SK-N-SH (cell line): Measurements from ENCODE around the gene RAB7B.

Experiments used
- CTCF ChIP-seq: fragments of 200-600 bp; sonication (generic); IDR thresholded peaks from 2 replicates; pipeline ENCODE4 v1.6.1; 2017; ENCODE audit warnings: antibody characterized with exemption, mild to moderate bottlenecking, moderate library complexity
- EP300 ChIP-seq, 2 experiments: IDR thresholded peaks; 2 replicates each; pipeline versions ENCODE4 v1.4.0 to v1.6.1; 2012; ENCODE audit warnings: borderline replicate concordance in 1 of 2, low read depth in 1 of 2, low read length in 1 of 2
- GABPA ChIP-seq: IDR thresholded peaks from 2 replicates; pipeline ENCODE4 v1.4.0; 2012; ENCODE audit warnings: low read depth, mild to moderate bottlenecking
- POLR2AphosphoS5 ChIP-seq: IDR thresholded peaks from 2 replicates; pipeline ENCODE4 v1.6.1; 2012; ENCODE audit warnings: low read depth, low read length
- RAD21 ChIP-seq: IDR thresholded peaks from 2 replicates; pipeline ENCODE4 v1.6.1; 2012; ENCODE audit warnings: mild to moderate bottlenecking, low read length
- SMC3 ChIP-seq: IDR thresholded peaks from 2 replicates; pipeline ENCODE4 v1.6.1; 2012; ENCODE audit warnings: low read depth, low read length, improper control_type of control experiment
- TAF1 ChIP-seq: IDR thresholded peaks from 2 replicates; pipeline ENCODE4 v1.6.1; 2012; ENCODE audit warnings: low read depth, mild to moderate bottlenecking, low read length, moderate library complexity, borderline replicate concordance
- TCF12 ChIP-seq: IDR thresholded peaks from 2 replicates; pipeline ENCODE4 v1.4.0; 2012
- USF1 ChIP-seq: IDR thresholded peaks from 2 replicates; pipeline ENCODE4 v1.4.0; 2012; ENCODE audit warnings: low read depth, borderline replicate concordance

- no peak for TF ChIP-seq USF1
- no peak for TF ChIP-seq EP300 (IDR thresholded peaks at IDR 0.05; ENCODE audit: borderline replicate concordance in 1 of 2, low read depth in 1 of 2, low read length in 1 of 2)
- TF ChIP-seq CTCF = no peak
- TF ChIP-seq TCF12 = no peak
- TF ChIP-seq RAD21 = no peak
- TF ChIP-seq SMC3 = no peak
- TF ChIP-seq TAF1 = no peak
- no peak for TF ChIP-seq POLR2AphosphoS5
- no peak for TF ChIP-seq GABPA
Observed at GRCh38 chr1:206023695-206024094, 20.5 kb upstream of the RAB7B start, which contains the start of gene CTSE.
